B cell (primary cell): ENCODE data around the gene RASSF8. TPM values are rescaled to one million over a fixed set of nuclear protein-coding genes. Genes with fewer than 3 reads are reported as not detected.

Experiments used
- ATAC-seq: fragments of 200-7000 bp; cut with Tn5 transposase; one replicate; pipeline ENCODE4 v1.10.0; 2021; ENCODE audit warnings: low read depth, mild to moderate bottlenecking, moderate number of reproducible peaks, moderate library complexity
- CTCF ChIA-PET: fragments of 350-600 bp; sonication (Branson Sonifier 250); formaldehyde crosslinking; loops from one replicate; lab custom pipeline; 2021; ENCODE audit warnings: antibody characterized with exemption, inconsistent platforms; lab: Charles Lee
- POLR2A ChIA-PET: fragments of 350-600 bp; sonication (Branson Sonifier 250); formaldehyde crosslinking; loops from one replicate; lab custom pipeline; 2021; ENCODE audit warnings: antibody characterized with exemption; lab: Charles Lee
- DNase-seq: peaks from one replicate; pipeline ENCODE4 v3.0.0; 2013
- H2AFZ ChIP-seq: 2 replicates; pipeline ENCODE4 v1.6.1; 2012; ENCODE audit warnings: mild to moderate bottlenecking, low read depth, low read length; ENCODE audit not compliant: insufficient read depth, poor library complexity, severe bottlenecking
- H3K27ac ChIP-seq, 2 donors: 1 replicate in 1 of 2; 2 replicates in 1 of 2; pipeline ENCODE4 v1.5.1; 2012 to 2013; ENCODE audit warnings: low read length in 2 of 2, mild to moderate bottlenecking in 2 of 2, moderate library complexity in 1 of 2
- H3K27me3 ChIP-seq, 4 experiments: fragments of 200-600 bp in 1 of 4; sonication (generic) in 1 of 4; replicated peaks in 1 of 4; 1 replicate in 2 of 4; 2 replicates in 2 of 4; pipeline versions ENCODE4 v1.6.1 to v1.7.0; 2013 to 2016; ENCODE audit warnings: low read length in 3 of 4, mild to moderate bottlenecking in 2 of 4, mixed read lengths in 1 of 4, moderate library complexity in 1 of 4; ENCODE audit not compliant: insufficient read depth in 4 of 4, control insufficient read depth in 3 of 4; ENCODE audit errors: control extremely low read depth in 1 of 4
- H3K36me3 ChIP-seq, 2 experiments: replicated peaks in 1 of 2; 1 replicate in 1 of 2; 2 replicates in 1 of 2; pipeline versions ENCODE4 v1.6.1 to v1.7.1; 2013; ENCODE audit warnings: low read length in 1 of 2; ENCODE audit not compliant: insufficient read depth in 2 of 2, control insufficient read depth in 1 of 2; ENCODE audit errors: control extremely low read depth in 1 of 2, extremely low read depth in 1 of 2
- H3K4me1 ChIP-seq, 2 donors: fragments of 200-600 bp in 1 of 2; sonication (generic) in 1 of 2; 1 replicate in 1 of 2; 2 replicates in 1 of 2; pipeline versions ENCODE4 v1.5.1 to v1.6.1; 2013 to 2017; ENCODE audit warnings: low read length in 2 of 2; ENCODE audit not compliant: control insufficient read depth in 2 of 2, insufficient read depth in 2 of 2
- H3K4me2 ChIP-seq: replicated peaks from 2 replicates; pipeline ENCODE3; 2012; ENCODE audit warnings: mild to moderate bottlenecking, low read depth, low read length; ENCODE audit not compliant: poor library complexity, severe bottlenecking
- H3K4me3 ChIP-seq, 5 experiments: fragments of 200-600 bp in 1 of 5; sonication (generic) in 1 of 5; 1 replicate in 3 of 5; 2 replicates in 2 of 5; pipeline versions ENCODE4 v1.5.1 to v1.7.0; 2011 to 2016; ENCODE audit warnings: low read length in 4 of 5, mild to moderate bottlenecking in 4 of 5, low read depth in 2 of 5, control low read depth in 1 of 5, moderate library complexity in 1 of 5; ENCODE audit not compliant: insufficient read depth in 1 of 5; ENCODE audit errors: control extremely low read depth in 1 of 5, extremely low read depth in 1 of 5
- H3K79me2 ChIP-seq: fragments of 200-600 bp; sonication (generic); one replicate; pipeline ENCODE4 v1.6.0; 2016; ENCODE audit warnings: low read length; ENCODE audit not compliant: control insufficient read depth, insufficient read depth
- H3K9ac ChIP-seq: fragments of 200-600 bp; sonication (generic); 2 replicates; pipeline ENCODE4 v1.6.1; 2017; ENCODE audit warnings: mild to moderate bottlenecking, low read length, moderate library complexity
- H3K9me3 ChIP-seq, 3 donors: one replicate each; pipeline versions ENCODE4 v1.6.1 to v1.7.1; 2013; ENCODE audit warnings: low read length in 2 of 3; ENCODE audit not compliant: control insufficient read depth in 2 of 3, insufficient read depth in 1 of 3; ENCODE audit errors: control extremely low read depth in 1 of 3
- H4K20me1 ChIP-seq: 2 replicates; pipeline ENCODE4 v1.6.0; 2012; ENCODE audit warnings: mild to moderate bottlenecking, low read length; ENCODE audit not compliant: insufficient read depth, control insufficient read depth, poor library complexity, severe bottlenecking
- H3K27ac Mint-ChIP-seq: one replicate; pipeline ENCODE4 v1.8.0; 2021; ENCODE audit warnings: mixed read lengths
- H3K27me3 Mint-ChIP-seq: one replicate; pipeline ENCODE4 v1.8.0; 2021; ENCODE audit warnings: mixed read lengths
- H3K4me1 Mint-ChIP-seq: one replicate; pipeline ENCODE4 v1.8.0; 2021; ENCODE audit warnings: mixed read lengths
- H3K4me3 Mint-ChIP-seq: one replicate; pipeline ENCODE4 v1.8.0; 2021; ENCODE audit warnings: mixed read lengths
- H3K9me3 Mint-ChIP-seq: one replicate; pipeline ENCODE4 v1.8.0; 2022; ENCODE audit warnings: mixed read lengths; ENCODE audit not compliant: insufficient read depth
- EZH2 ChIP-seq: IDR thresholded peaks from 2 replicates; pipeline ENCODE4 v1.6.1; 2012; ENCODE audit warnings: borderline replicate concordance, low read depth, mild to moderate bottlenecking, moderate library complexity, low read length; ENCODE audit not compliant: insufficient read depth, poor library complexity, severe bottlenecking
- WGBS: methylation state at CpG from one replicate; pipeline ENCODE4 v1.1.5; 2013; ENCODE audit warnings: missing lambda C conversion rate; ENCODE audit not compliant: insufficient coverage; 5-methylcytosine and 5-hydroxymethylcytosine counted together
- intact Hi-C: fragments of 100-400 bp; cut with micrococcal nuclease; formaldehyde crosslinking; loops from one replicate; pipeline ENCODE4 v1.10.0; 2022
- polyA plus RNA-seq: library from polyadenylated mRNA; depleted of rRNA; stranded (reverse); fragments of >200 nt; gene quantifications from 2 replicates; pipeline ENCODE4 v1.2.3, GENCODE V29; 2012
- total RNA-seq, 2 donors: library from RNA; stranded (reverse); fragments of 120-200 nt in 1 of 2; gene quantifications; 1 replicate in 1 of 2; 2 replicates in 1 of 2; pipeline versions ENCODE4 v1.2.3 to v1.2.4, GENCODE V29; 2013 to 2022
- TF ChIP-seq, protein P1 (sequence below): fragments of 200-600 bp; IDR thresholded peaks from one replicate; pipeline ENCODE4 v1.8.0; 2022; ENCODE audit warnings: antibody characterized with exemption, mild to moderate bottlenecking

The RASSF8 gene
- total and polyA plus RNA-seq, 2 donors (not counting 1 experiment from before 2014, with no cell fraction given): 0.01 to 0.49 TPM

DNA sequence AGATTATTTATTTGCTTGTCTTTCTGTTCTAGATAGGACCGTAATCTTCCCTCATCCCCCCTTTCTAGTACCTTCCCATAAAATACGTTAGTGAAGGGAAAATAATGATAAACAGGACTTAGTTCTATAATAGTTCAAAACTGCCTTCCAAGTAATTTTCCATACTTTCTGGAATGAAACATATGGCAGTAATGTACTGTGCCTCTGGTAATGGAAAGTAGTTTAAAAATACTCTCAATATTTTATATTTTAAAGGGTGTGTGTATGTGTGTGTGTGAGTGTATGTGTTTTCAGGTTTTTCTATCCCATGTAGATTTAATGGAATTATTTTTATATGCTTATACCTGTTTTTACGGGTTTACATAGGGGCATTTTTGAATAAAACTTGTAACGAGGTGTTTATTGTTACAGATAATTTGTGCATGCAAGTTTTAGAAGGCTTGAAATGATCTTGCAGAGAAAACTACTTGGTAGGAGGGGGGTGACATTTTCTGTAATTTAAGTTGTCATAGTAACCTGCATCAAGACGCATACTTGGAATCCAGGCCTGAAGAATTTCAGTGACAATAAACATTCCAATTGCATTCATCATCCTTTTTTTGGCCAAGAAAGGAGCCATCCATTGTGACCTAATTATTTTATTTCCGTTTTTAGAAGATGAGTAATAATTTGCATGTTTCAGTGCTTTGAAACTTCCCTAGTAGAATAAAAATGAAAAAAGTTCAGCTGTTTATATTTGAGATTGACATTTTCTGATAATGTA, 38.9 kb downstream of the RASSF8 start:
- no peaks in the 10 kb centered on the region for H3K9me3 Mint-ChIP-seq
- no peak overlapping the region for H3K4me3 ChIP-seq
- H3K4me3 Mint-ChIP-seq: no peak overlapping the region
- H3K27me3 Mint-ChIP-seq: no peaks in the 10 kb centered on the region
- ATAC-seq (no peak), DNase-seq (no peak)
- ChIA-PET POLR2A (no interaction called here), CTCF (interaction anchor here (0.7 to 1.2 kb wide), 2 partner anchors 29 to 94 kb away, joined by 3 read pairs; no protein-coding TSS in a partner anchor)
- H3K9me3 ChIP-seq: no peaks in the 10 kb centered on the region
- no peak overlapping the region for H3K9ac ChIP-seq
- no peak for TF ChIP-seq EZH2
- TF ChIP-seq, protein P1, sequence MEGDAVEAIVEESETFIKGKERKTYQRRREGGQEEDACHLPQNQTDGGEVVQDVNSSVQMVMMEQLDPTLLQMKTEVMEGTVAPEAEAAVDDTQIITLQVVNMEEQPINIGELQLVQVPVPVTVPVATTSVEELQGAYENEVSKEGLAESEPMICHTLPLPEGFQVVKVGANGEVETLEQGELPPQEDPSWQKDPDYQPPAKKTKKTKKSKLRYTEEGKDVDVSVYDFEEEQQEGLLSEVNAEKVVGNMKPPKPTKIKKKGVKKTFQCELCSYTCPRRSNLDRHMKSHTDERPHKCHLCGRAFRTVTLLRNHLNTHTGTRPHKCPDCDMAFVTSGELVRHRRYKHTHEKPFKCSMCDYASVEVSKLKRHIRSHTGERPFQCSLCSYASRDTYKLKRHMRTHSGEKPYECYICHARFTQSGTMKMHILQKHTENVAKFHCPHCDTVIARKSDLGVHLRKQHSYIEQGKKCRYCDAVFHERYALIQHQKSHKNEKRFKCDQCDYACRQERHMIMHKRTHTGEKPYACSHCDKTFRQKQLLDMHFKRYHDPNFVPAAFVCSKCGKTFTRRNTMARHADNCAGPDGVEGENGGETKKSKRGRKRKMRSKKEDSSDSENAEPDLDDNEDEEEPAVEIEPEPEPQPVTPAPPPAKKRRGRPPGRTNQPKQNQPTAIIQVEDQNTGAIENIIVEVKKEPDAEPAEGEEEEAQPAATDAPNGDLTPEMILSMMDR: no peak
- no peaks in the 10 kb centered on the region for H3K27me3 ChIP-seq
- H3K4me2 ChIP-seq: no peak overlapping the region
- no peaks in the 10 kb centered on the region for H3K79me2 ChIP-seq
- no peaks in the 10 kb centered on the region for H3K4me1 ChIP-seq
- no peaks in the 10 kb centered on the region for H3K4me1 Mint-ChIP-seq
- WGBS: 100% methylated on average over 1 of the region's 6 CpGs
- no peaks in the 10 kb centered on the region for H4K20me1 ChIP-seq
- H3K36me3 ChIP-seq: no peaks in the 10 kb centered on the region
- intact Hi-C loops: no loop called here
- H3K27ac Mint-ChIP-seq: no peak overlapping the region
- no peak overlapping the region for H2AFZ ChIP-seq
- no peak overlapping the region for H3K27ac ChIP-seq

GRCh38 chr12:26000898-26001297, 42.4 kb downstream of the RASSF8 start:
- Mint-ChIP-seq H3K4me1 (no peaks in the 10 kb centered on the region), H3K27ac (no peak overlapping the region), H3K4me3 (no peak overlapping the region), H3K9me3 (peaks cover 4% of the 10 kb centered on the region), H3K27me3 (peaks cover 3% of the 10 kb centered on the region)
- no peaks in the 10 kb centered on the region for H3K36me3 ChIP-seq
- no peaks in the 10 kb centered on the region for H3K27me3 ChIP-seq
- H3K4me2 ChIP-seq: no peak overlapping the region
- 100% methylated on average over 1 of the region's 4 CpGs for WGBS
- H3K9ac ChIP-seq: no peak overlapping the region
- CTCF ChIA-PET: interaction anchor here (0.9 kb wide), 1 partner anchor 718 kb away, joined by 3 read pairs; no protein-coding TSS in a partner anchor
- no peaks in the 10 kb centered on the region for H3K79me2 ChIP-seq
- no peak overlapping the region for H2AFZ ChIP-seq
- no peak for DNase-seq
- TF ChIP-seq, protein P1: no peak
- no peak for TF ChIP-seq EZH2
- no peak for ATAC-seq
- POLR2A ChIA-PET: no interaction called here
- intact Hi-C loops: no loop called here
- no peak overlapping the region for H3K4me3 ChIP-seq
- peaks cover 0 to 4% (median 0%) of the 10 kb centered on the region in 3 donors for H3K9me3 ChIP-seq
- H3K4me1 ChIP-seq: no peaks in the 10 kb centered on the region
- no peak overlapping the region for H3K27ac ChIP-seq
- H4K20me1 ChIP-seq: no peaks in the 10 kb centered on the region
